Neutrophil (primary cell): ENCODE results near the gene CFD.
A peak's percentile ranks its signal among the peaks of the same experiment; 100 is the strongest.

Source experiments
- H3K27ac ChIP-seq: fragments of 200-600 bp; sonication (generic); 2 replicates; pipeline ENCODE4 v1.5.1; 2016; ENCODE audit warnings: mild to moderate bottlenecking, moderate library complexity
- H3K27me3 ChIP-seq: fragments of 200-600 bp; sonication (generic); 2 replicates; pipeline ENCODE4 v1.6.0; 2016; ENCODE audit warnings: mild to moderate bottlenecking
- H3K36me3 ChIP-seq: fragments of 200-600 bp; sonication (generic); 2 replicates; pipeline ENCODE4 v1.5.1; 2017
- H3K4me1 ChIP-seq, 2 experiments: fragments of 200-600 bp in 1 of 2; sonication (generic) in 1 of 2; 1 replicate in 1 of 2; 2 replicates in 1 of 2; pipeline versions ENCODE4 v1.5.1 to v1.6.1; 2013 to 2016; ENCODE audit warnings: low read depth in 1 of 2, low read length in 1 of 2, mild to moderate bottlenecking in 1 of 2, moderate library complexity in 1 of 2; ENCODE audit not compliant: control insufficient read depth in 1 of 2, insufficient read depth in 1 of 2
- H3K4me3 ChIP-seq, 2 experiments: fragments of 200-600 bp in 1 of 2; sonication (generic) in 1 of 2; 1 replicate in 1 of 2; 2 replicates in 1 of 2; pipeline ENCODE4 v1.5.1; 2013 to 2016; ENCODE audit warnings: low read depth in 1 of 2, low read length in 1 of 2, mild to moderate bottlenecking in 1 of 2, moderate library complexity in 1 of 2
- H3K9me3 ChIP-seq: fragments of 200-600 bp; sonication (generic); 2 replicates; pipeline ENCODE4 v1.5.1; 2016
- TF ChIP-seq, protein P1 (sequence below): fragments of 200-600 bp; sonication (generic); IDR thresholded peaks from 2 replicates; pipeline ENCODE4 v1.5.1; 2016; ENCODE audit warnings: antibody characterized with exemption

CFD gene

DNA sequence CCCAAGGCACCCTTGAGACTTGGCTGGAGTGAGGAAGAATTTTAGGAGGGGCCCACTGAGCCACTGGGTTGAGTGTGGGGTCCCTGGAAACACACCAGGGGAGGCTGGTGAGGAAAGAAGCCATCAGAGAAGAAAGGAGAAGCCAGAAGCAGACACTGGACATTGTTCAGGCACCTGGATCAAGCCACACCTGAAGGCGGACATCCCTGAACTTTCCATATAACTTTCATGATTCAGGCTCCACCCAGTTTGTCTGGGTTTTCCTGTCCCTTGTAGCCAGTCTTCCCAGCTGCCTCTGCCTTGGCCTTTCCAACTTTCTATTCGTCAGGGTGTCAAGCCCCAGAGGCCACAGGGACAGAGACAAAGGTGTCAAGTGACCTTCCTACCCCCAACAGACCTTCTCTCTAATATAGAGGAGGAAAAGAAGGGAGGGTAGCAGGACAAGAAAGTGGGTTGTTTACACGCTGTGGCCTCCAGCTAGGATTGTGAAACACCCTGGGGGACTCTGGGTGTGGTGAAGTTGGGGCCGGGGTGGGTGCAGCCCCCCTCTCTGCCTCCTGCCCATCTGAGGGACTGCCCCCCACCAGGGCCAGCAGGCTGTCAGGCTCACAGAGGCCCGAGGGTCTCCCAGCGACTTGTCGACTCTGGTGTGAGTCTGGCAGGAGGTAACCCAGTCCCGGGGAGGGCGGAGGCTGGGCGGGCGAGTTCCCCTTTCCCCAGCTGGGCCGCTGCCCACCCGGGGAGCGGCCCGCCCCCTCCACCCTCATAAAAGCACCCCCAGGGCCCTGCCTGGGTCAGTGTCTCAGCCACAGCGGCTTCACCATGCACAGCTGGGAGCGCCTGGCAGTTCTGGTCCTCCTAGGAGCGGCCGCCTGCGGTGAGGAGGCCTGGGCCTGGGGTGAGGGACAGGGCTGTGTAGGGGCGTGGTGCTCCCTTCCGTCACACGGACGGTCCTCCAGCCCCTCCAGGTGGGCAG is at the start of gene CFD:
TSS of gene CFD (plus strand) at position 797 of the 976 bp plus-strand sequence. CDS start at position 823, 26 bp downstream.
- H3K36me3 ChIP-seq, result no peaks in the 10 kb centered on the region
- no peaks in the 10 kb centered on the region for H3K9me3 ChIP-seq
- peaks cover 41% of the 10 kb centered on the region for H3K27me3 ChIP-seq
- peak within 1 kb of the TSS; percentile 62 to 64 for H3K4me3 ChIP-seq
- peaks cover 58% of the 10 kb centered on the region in 2 experiments for H3K4me1 ChIP-seq
- TF ChIP-seq, protein P1, sequence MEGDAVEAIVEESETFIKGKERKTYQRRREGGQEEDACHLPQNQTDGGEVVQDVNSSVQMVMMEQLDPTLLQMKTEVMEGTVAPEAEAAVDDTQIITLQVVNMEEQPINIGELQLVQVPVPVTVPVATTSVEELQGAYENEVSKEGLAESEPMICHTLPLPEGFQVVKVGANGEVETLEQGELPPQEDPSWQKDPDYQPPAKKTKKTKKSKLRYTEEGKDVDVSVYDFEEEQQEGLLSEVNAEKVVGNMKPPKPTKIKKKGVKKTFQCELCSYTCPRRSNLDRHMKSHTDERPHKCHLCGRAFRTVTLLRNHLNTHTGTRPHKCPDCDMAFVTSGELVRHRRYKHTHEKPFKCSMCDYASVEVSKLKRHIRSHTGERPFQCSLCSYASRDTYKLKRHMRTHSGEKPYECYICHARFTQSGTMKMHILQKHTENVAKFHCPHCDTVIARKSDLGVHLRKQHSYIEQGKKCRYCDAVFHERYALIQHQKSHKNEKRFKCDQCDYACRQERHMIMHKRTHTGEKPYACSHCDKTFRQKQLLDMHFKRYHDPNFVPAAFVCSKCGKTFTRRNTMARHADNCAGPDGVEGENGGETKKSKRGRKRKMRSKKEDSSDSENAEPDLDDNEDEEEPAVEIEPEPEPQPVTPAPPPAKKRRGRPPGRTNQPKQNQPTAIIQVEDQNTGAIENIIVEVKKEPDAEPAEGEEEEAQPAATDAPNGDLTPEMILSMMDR, result no peak
- H3K27ac ChIP-seq, result peak within 1 kb of the TSS; percentile 87

- no peaks in the 10 kb centered on the region for H3K27me3 ChIP-seq
- H3K9me3 ChIP-seq, result no peaks in the 10 kb centered on the region
- no peaks in the 10 kb centered on the region for H3K4me1 ChIP-seq
- TF ChIP-seq, protein P1, result no peak
- H3K4me3 ChIP-seq, result no peak overlapping the region
- peaks cover 80% of the 10 kb centered on the region for H3K36me3 ChIP-seq
- no peak overlapping the region for H3K27ac ChIP-seq
Measured at GRCh38 chr19:810077-810855, 49.2 kb upstream of the CFD start.

GRCh38 chr19:810883-811489 is 48.5 kb upstream of the CFD start:
- Histone ChIP-seq H3K36me3 (peaks cover 73% of the 10 kb centered on the region), H3K27ac (no peak overlapping the region)
- TF ChIP-seq, protein P1, result no peak

DNA sequence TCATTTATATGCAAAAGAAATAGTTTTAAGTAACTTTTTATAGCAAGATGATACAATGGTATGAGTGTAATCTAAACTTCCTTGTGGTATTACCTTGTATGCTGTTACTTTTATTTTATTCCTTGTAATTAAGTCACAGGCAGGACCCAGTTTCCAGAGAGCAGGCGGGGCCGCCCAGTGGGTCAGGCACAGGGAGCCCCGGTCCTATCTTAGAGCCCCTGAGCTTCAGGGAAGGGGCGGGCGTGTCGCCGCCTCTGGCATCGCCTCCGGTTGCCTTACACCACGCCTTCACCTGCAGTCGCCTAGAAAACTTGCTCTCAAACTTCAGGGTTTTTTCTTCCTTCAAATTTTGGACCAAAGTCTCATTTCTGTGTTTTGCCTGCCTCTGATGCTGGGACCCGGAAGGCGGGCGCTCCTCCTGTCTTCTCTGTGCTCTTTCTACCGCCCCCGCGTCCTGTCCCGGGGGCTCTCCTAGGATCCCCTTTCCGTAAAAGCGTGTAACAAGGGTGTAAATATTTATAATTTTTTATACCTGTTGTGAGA is 47.9 kb upstream of the CFD start:
- Histone ChIP-seq H3K4me3 (no peak overlapping the region), H3K27ac (no peak overlapping the region), H3K9me3 (no peaks in the 10 kb centered on the region), H3K36me3 (peaks cover 67% of the 10 kb centered on the region), H3K27me3 (no peaks in the 10 kb centered on the region), H3K4me1 (no peaks in the 10 kb centered on the region)
- TF ChIP-seq, protein P1, result no peak

More at GRCh38 chr19:810883-811489, 48.5 kb upstream of the CFD start:
- Histone ChIP-seq H3K27me3 (no peaks in the 10 kb centered on the region), H3K9me3 (no peaks in the 10 kb centered on the region), H3K4me3 (no peak overlapping the region), H3K4me1 (no peaks in the 10 kb centered on the region)
